Ectodermal cell (in vitro differentiated cells): ENCODE results near the gene WAC.

Experiments
- H3K27ac ChIP-seq: 2 replicates; pipeline ENCODE4 v1.7.0; 2013; ENCODE audit warnings: mild to moderate bottlenecking, low read depth, low read length; ENCODE audit not compliant: insufficient read depth, poor library complexity, severe bottlenecking
- H3K27me3 ChIP-seq: 2 replicates; pipeline ENCODE4 v1.7.0; 2013; ENCODE audit warnings: mild to moderate bottlenecking, low read length; ENCODE audit not compliant: insufficient read depth, control insufficient read depth, poor library complexity, severe bottlenecking
- H3K36me3 ChIP-seq: one replicate; pipeline ENCODE4 v1.7.0; 2013; ENCODE audit warnings: low read length; ENCODE audit not compliant: control insufficient read depth, insufficient read depth
- H3K4me1 ChIP-seq: one replicate; pipeline ENCODE4 v1.7.0; 2013; ENCODE audit warnings: low read length; ENCODE audit not compliant: control insufficient read depth, insufficient read depth
- H3K4me3 ChIP-seq: 2 replicates; pipeline ENCODE4 v1.7.0; 2013; ENCODE audit warnings: low read depth, low read length, control low read depth; ENCODE audit not compliant: insufficient read depth
- H3K9me3 ChIP-seq: 2 replicates; pipeline ENCODE4 v1.7.0; 2013; ENCODE audit warnings: mild to moderate bottlenecking, low read length, moderate library complexity; ENCODE audit not compliant: control insufficient read depth
- WGBS, 2 experiments: methylation state at CpG; one replicate each; pipeline ENCODE4 v1.1.7; 2013; ENCODE audit warnings: missing lambda C conversion rate in 2 of 2; 5-methylcytosine and 5-hydroxymethylcytosine counted together

WAC gene

DNA sequence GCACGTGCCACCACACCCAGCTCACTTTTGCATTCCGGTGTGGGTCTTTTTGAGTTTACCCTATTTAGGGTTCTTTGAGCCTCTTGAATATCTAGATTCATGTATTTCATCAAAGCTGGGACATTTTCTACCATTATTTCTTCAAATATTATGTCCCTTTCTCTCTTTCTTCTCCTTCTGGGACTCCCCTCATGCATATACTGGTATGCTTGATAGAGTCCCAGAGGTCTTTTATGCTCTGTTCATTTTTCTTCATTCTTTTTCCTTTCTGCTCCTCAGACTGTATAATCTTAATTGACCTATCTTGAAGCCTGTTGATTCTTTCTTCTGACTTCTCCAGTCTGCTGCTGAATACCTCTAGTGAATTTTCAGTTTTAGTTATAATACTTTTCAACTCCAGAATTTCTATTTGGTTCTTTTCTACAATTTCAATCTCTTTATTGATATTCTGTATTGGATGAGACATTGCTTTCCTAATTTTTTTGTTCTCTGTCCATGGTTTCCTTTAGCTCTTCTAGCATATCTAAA is 9.1 kb upstream of the WAC start:
- H3K27me3 ChIP-seq: no peaks in the 10 kb centered on the region
- no peaks in the 10 kb centered on the region for H3K4me1 ChIP-seq
- H3K27ac ChIP-seq: no peak overlapping the region
- 89 to 96% methylated on average over 2 of the region's 2 CpGs for WGBS, 2 experiments
- H3K36me3 ChIP-seq: peaks cover 17% of the 10 kb centered on the region
- H3K9me3 ChIP-seq: no peaks in the 10 kb centered on the region
- H3K4me3 ChIP-seq: no peak overlapping the region

DNA sequence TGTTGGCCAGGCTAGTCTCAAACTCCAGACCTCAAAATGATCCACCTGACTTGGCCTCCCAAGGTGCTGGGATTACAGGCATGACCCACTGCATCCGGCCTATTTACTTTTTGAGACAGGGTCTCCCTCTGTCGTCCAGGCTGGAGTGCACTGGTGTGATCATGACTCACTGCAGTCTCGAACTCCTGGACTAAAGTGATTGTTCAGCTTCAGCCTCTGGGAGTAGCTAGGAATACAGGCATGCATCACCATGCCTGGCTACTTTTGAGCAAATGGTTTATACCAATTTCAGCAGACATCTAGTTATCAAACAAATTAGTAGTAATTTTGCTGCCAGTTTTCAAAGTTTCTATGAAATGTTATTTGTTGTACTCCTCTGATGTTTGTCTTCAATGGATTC is 2.2 kb upstream of the WAC start:
- WGBS, 2 experiments: 85 to 90% methylated on average over 3 of the region's 3 CpGs
- no peak overlapping the region for H3K4me3 ChIP-seq

DNA sequence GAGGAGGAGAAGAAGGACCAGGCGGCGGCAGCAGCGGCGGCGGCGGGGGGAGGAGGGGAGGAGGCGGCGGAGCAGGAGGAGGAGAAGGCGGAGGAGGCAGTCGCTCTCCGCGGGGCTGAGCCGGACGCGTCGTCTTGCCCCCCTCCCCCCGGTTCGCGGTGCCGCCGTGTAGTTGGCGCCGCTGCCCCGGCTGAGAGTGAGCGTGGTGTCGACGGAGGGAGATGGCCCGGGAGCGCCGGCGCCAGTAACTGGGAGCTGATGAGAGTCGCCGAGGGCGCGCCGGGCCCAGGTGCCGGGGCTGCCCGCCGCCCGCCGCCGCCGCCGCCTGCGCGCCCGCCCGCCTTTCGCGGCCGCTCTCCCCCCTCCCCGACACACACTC is 257 bp downstream of the WAC start:
- Histone ChIP-seq H3K36me3 (peaks cover 26% of the 10 kb centered on the region), H3K4me1 (peaks cover 14% of the 10 kb centered on the region), H3K27me3 (no peaks in the 10 kb centered on the region), H3K27ac (peak overlapping the region; percentile 98), H3K4me3 (peak overlapping the region; percentile 94), H3K9me3 (no peaks in the 10 kb centered on the region)
- 0% methylated on average over 48 to 52 of the region's 52 CpGs for WGBS, 2 experiments

More for the DNA sequence above, 2.2 kb upstream of the WAC start:
- Histone ChIP-seq H3K27me3 (no peaks in the 10 kb centered on the region), H3K4me1 (peaks cover 8% of the 10 kb centered on the region), H3K27ac (no peak overlapping the region), H3K9me3 (no peaks in the 10 kb centered on the region), H3K36me3 (peaks cover 7% of the 10 kb centered on the region)

DNA sequence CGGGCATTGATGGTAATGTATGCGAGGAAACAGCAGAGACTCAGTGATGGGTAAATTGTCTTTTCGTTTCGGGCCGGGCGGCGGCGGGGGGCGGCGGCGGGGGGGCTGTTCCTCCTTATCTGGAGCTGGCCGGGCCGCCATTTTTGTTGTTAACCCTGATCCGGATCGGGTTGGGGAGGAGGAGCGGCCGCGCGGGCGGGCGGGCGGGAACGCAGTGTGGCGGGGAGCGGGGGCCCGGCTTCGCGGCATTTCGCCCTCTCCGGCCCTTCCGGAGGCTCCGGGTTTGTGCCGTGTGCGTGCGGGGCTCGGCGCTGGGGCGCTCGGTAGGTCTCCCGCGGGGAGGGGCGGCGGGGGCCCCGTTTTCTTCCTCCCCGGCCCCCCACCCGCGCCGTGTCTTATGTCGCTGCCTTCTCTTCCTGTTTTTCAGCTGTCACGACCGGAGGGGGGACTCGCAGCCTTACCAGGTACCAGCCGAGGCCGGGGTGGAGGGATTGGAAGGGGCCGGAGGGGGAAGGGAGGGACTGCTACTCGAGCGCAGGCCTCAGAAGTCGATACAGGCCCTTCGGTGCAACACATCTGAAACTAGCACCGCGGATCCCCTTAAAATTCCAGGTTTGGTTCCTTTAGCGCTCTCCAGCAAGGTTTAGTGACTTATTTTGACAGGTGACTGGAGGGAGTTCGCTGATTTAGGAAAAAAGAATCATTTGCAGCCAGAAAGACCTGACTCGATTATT is 820 bp downstream of the WAC start:
- H3K27ac ChIP-seq: peak overlapping the region; percentile 80
- peaks cover 14% of the 10 kb centered on the region for H3K4me1 ChIP-seq
- H3K9me3 ChIP-seq: no peaks in the 10 kb centered on the region
- no peaks in the 10 kb centered on the region for H3K27me3 ChIP-seq
- peaks cover 27% of the 10 kb centered on the region for H3K36me3 ChIP-seq
- WGBS, 2 experiments: 0% methylated on average over 59 to 64 of the region's 64 CpGs
- H3K4me3 ChIP-seq: peak overlapping the region; percentile 94

DNA sequence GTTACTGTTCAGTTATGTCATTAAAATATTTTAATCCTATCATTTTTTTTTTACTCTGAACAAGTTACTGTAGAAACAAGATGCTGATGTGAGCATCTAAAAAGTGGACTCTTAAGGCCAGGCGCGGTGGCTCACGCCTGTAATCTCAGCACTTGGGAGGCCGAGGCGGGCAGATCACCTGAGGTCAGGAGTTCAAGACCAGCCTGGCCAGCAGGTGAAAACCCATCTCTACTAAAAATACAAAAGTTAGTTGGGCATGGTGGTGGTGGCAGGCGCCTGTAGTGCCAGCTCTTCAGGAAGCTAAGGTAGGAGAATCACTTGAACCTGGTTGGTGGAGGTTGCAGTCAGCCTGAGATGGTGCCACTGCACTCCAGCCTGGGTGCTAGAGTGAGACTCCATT is 2.9 kb downstream of the WAC start:
- Histone ChIP-seq H3K36me3 (peaks cover 36% of the 10 kb centered on the region), H3K4me3 (no peak overlapping the region), H3K4me1 (peaks cover 14% of the 10 kb centered on the region)

DNA sequence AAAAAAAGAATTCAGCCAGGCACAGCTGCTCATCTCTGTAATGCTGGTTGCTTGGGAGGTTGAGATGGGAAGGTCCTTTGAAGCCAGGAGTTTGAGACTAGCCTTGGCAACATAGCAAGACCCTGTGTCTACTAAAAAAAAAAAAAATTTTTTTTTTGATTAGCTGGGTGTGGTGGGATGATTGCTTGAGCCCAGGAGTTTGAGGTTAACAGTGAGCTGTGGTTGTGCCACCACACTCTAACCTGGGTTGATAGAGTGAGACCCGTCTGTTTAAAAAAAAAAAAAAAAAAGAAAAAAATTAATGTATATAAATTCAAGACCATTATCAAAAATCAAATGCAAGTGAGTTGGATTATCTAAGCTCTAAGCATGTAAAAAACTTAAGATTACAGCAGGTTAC is 5.7 kb downstream of the WAC start:
- no peak overlapping the region for H3K4me3 ChIP-seq
- no CpG with 5 or more reads among the region's 1 CpG for WGBS, 2 experiments
- no peaks in the 10 kb centered on the region for H3K27me3 ChIP-seq
- H3K36me3 ChIP-seq: peaks cover 52% of the 10 kb centered on the region
- H3K9me3 ChIP-seq: no peaks in the 10 kb centered on the region
- H3K4me1 ChIP-seq: peaks cover 14% of the 10 kb centered on the region
- H3K27ac ChIP-seq: no peak overlapping the region

More for the DNA sequence above, 2.9 kb downstream of the WAC start:
- Histone ChIP-seq H3K27ac (no peak overlapping the region), H3K27me3 (no peaks in the 10 kb centered on the region), H3K9me3 (no peaks in the 10 kb centered on the region)
- 92 to 94% methylated on average over 6 of the region's 6 CpGs for WGBS, 2 experiments

DNA sequence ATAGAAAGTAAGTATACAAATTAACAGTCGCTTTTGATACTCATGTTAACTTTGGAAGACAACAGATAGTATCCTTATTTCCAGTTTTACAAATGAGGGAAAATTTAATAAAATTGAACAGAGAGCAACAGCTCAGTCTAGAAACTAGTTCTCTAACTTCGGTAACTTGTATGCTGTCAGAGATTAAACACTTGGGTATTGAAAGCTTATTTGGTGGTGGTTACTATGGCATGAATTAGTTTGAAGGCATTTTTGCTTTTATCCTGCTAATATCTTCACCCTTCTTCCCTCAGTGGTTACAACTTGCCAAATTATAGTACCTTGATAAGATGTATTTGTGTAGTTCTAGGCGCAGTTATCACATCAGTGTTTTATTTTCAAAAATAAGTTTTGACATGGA is 7.2 kb downstream of the WAC start:
- no peaks in the 10 kb centered on the region for H3K27me3 ChIP-seq
- no peak overlapping the region for H3K4me3 ChIP-seq
- no peak overlapping the region for H3K27ac ChIP-seq
- no peaks in the 10 kb centered on the region for H3K9me3 ChIP-seq
- WGBS, 2 experiments: 98 to 100% methylated on average over 1 to 3 of the region's 3 CpGs
- H3K4me1 ChIP-seq: peaks cover 8% of the 10 kb centered on the region
- peaks cover 57% of the 10 kb centered on the region for H3K36me3 ChIP-seq

DNA sequence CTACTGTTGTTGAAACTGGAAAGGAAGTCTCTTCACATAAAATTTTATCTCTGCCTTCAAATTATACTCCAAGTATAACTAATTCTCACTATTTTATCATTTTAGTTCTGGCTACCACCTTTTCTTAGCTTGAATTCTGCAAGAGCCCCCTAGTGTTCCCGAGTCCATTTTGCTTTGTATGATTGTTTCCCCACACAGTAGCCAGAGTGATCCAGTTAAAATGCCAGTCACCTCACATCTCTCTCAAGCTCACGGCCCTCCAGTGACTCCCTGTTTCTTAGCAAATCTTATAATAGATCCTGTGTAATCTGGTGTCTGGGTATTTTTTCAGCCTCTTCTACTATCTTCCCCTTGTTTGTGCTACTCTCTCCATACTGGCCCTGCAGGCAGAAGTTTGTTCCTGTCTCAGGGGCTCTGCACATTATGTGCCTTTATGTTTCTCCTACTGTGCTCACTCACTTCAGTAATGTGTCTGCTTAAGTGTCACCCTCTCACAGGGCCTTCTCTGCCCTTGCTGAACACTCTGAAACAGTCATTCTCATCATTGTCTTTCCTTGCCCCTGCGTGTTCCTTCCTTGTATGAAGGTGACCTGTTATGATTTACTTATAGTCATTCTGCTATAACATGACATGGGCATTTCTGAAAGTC is 8.9 kb downstream of the WAC start:
- H3K4me3 ChIP-seq: no peak overlapping the region
- 93 to 96% methylated on average over 2 to 3 of the region's 3 CpGs for WGBS, 2 experiments
- no peaks in the 10 kb centered on the region for H3K27me3 ChIP-seq
- H3K9me3 ChIP-seq: no peaks in the 10 kb centered on the region
- H3K36me3 ChIP-seq: peaks cover 55% of the 10 kb centered on the region
- peaks cover under 1% of the 10 kb centered on the region for H3K4me1 ChIP-seq
- no peak overlapping the region for H3K27ac ChIP-seq

DNA sequence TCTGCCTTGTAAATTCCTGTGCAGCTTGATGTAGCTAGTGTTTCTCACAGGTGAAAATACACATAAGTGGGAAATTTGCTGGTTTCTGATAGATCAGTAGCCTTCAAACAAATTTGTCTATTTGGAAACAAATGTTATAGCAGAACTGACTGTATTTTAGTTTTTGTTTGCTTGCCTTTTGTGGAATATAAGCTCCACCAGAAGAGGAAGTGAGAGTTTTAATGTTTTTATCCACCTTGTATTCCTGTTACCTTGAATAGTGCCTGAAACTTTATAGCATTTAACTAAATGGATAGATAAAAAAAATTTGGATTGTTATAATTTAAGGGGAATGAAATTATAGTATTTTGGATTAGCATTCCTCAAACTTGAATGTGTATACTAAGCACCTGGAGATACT is 9.8 kb downstream of the WAC start:
- Histone ChIP-seq H3K9me3 (no peaks in the 10 kb centered on the region), H3K36me3 (peaks cover 49% of the 10 kb centered on the region), H3K4me3 (no peak overlapping the region), H3K27me3 (no peaks in the 10 kb centered on the region), H3K27ac (no peak overlapping the region), H3K4me1 (no peaks in the 10 kb centered on the region)

DNA sequence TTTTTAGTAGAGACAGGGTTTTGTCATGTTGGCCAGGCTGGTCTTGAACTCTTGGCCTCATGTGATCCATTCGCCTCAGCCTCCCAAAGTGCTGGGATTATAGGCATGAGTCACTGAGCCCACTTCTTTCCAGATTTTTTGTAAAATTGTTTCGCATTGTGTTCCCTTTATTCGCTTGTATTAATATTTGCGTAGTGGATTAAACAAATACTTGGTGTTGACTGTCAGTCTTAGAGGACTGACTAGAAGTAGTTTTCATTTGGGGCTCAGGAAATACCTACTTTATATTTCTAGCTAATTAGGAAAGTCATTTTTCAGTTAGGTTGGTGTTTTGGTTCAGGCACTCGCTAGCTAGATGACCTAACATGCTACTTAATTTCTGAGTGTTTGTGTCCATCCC is 11.1 kb downstream of the WAC start:
- Histone ChIP-seq H3K4me3 (no peak overlapping the region), H3K9me3 (no peaks in the 10 kb centered on the region), H3K27me3 (no peaks in the 10 kb centered on the region), H3K36me3 (peaks cover 51% of the 10 kb centered on the region), H3K4me1 (no peaks in the 10 kb centered on the region), H3K27ac (no peak overlapping the region)
- WGBS, 2 experiments: 95 to 96% methylated on average over 5 of the region's 5 CpGs
